Myocyte (in vitro differentiated cells): ENCODE results near the gene CENPVL1. TPM values are rescaled to one million over a fixed set of nuclear protein-coding genes. Genes with fewer than 3 reads are reported as not detected.

Experiments used
- total RNA-seq: library from RNA; depleted of rRNA; stranded (reverse); fragments of >200 nt; gene quantifications from 2 replicates; pipeline ENCODE4 v1.2.3, GENCODE V29; 2014

The CENPVL1 gene
- total RNA-seq, 1 donor from 2014 or later = 0.24 TPM

Other genes with a start within 250 kb of the CENPVL1 start
- 7.0 and 10.6 TPM in 2 replicates for gene NUDT11, start 213.9 kb upstream of the CENPVL1 start, total RNA-seq
- 0.21 and 0.31 TPM in 2 replicates for gene CENPVL3, start 91.6 kb upstream of the CENPVL1 start, total RNA-seq
- gene CENPVL2, start 27.7 kb upstream of the CENPVL1 start, total RNA-seq = 0.24 TPM in 1 of 2 replicates, not detected in the other
- 10.2 and 11.0 TPM in 2 replicates for gene GSPT2, start 32.9 kb downstream of the CENPVL1 start, total RNA-seq
- gene MAGED1, start 183.1 kb downstream of the CENPVL1 start, total RNA-seq = 477 and 582 TPM in 2 replicates